HepG2 (cell line): ENCODE data around the gene ADAMTS18. TPM values are rescaled to one million over a fixed set of nuclear protein-coding genes. Genes with fewer than 3 reads are reported as not detected.

ENCODE experiments used
- ATAC-seq: fragments of 200-7000 bp; cut with Tn5 transposase; 3 replicates; pipeline ENCODE4 v1.9.1; 2020; ENCODE audit warnings: mild to moderate bottlenecking, moderate library complexity
- BruUV-seq: library from RNA; stranded (reverse); fragments of 400-500 nt; replicated peaks from 2 replicates; lab custom pipeline; 2021; lab: Mats Ljungman, UMichigan
- CTCF ChIA-PET: fragments of 300-600 bp; formaldehyde crosslinking; extraction: SDS; loops from one replicate; lab custom pipeline; 2021; ENCODE audit warnings: low total read pairs, inconsistent platforms, low intra/inter-chr PET ratio; lab: Yijun Ruan, JAX
- POLR2A ChIA-PET: fragments of 350-600 bp; sonication (Branson Sonifier 250); formaldehyde crosslinking; loops from one replicate; lab custom pipeline; 2020; ENCODE audit warnings: antibody characterized with exemption, inconsistent platforms; lab: Yijun Ruan, JAX
- DNase-seq: peaks from one replicate; pipeline ENCODE4 v3.0.0-alpha.2; 2015; ENCODE audit warnings: low spot score
- FAIRE-seq: peaks from 3 replicates; lab custom pipeline; 2011; peaks lifted over from hg19 to GRCh38; lab: Jason Lieb, UNC
- H2AFZ ChIP-seq: one replicate; pipeline ENCODE4 v1.6.1; 2011; ENCODE audit warnings: low read length, inconsistent platforms
- H3K27ac ChIP-seq: fragments of 300-600 bp; 3 replicates; pipeline ENCODE4 v1.8.0; 2011; ENCODE audit warnings: mixed run types, mild to moderate bottlenecking, mixed read lengths, low read length, inconsistent platforms; ENCODE audit not compliant: insufficient read depth; ENCODE audit errors: extremely low read length
- H3K27me3 ChIP-seq, 2 experiments: fragments of 200-600 bp in 1 of 2; 2 replicates in 1 of 2; 3 replicates in 1 of 2; pipeline versions ENCODE4 v1.6.0 to v1.8.0; 2011; ENCODE audit warnings: low read length in 2 of 2, mild to moderate bottlenecking in 2 of 2, moderate library complexity in 2 of 2, inconsistent platforms in 1 of 2; ENCODE audit not compliant: insufficient read depth in 2 of 2, control insufficient read depth in 1 of 2
- H3K36me3 ChIP-seq, 2 experiments: fragments of 200-600 bp in 1 of 2; replicated peaks in 1 of 2; 2 replicates in 1 of 2; 3 replicates in 1 of 2; pipeline versions ENCODE4 v1.5.1 to v1.8.0; 2011; ENCODE audit warnings: low read length in 2 of 2, inconsistent platforms in 1 of 2; ENCODE audit not compliant: insufficient read depth in 2 of 2, control insufficient read depth in 1 of 2
- H3K4me1 ChIP-seq: 2 replicates; pipeline ENCODE4 v1.5.1; 2012; ENCODE audit warnings: low read length, inconsistent platforms; ENCODE audit not compliant: insufficient read depth
- H3K4me2 ChIP-seq: 2 replicates; pipeline ENCODE4 v1.6.0; 2011; ENCODE audit warnings: low read depth, low read length, inconsistent platforms
- H3K4me3 ChIP-seq, 3 experiments: fragments of 200-600 bp in 1 of 3; sonication (generic), shearing (Covaris generic) in 1 of 3; replicated peaks in 1 of 3; 2 replicates each; pipeline ENCODE4 v1.5.1; 2011 to 2016; ENCODE audit warnings: low read length in 3 of 3, inconsistent platforms in 2 of 3, low read depth in 2 of 3, mild to moderate bottlenecking in 2 of 3, control low read depth in 1 of 3, mixed read lengths in 1 of 3; ENCODE audit not compliant: insufficient read depth in 1 of 3
- H3K79me2 ChIP-seq: one replicate; pipeline ENCODE4 v1.6.1; 2011; ENCODE audit warnings: low read length, inconsistent platforms; ENCODE audit not compliant: insufficient read depth
- H3K9ac ChIP-seq: 2 replicates; pipeline ENCODE4 v1.6.0; 2011; ENCODE audit warnings: mild to moderate bottlenecking, low read depth, low read length, inconsistent platforms; ENCODE audit not compliant: insufficient read depth
- H3K9me3 ChIP-seq: 2 replicates; pipeline ENCODE4 v1.5.1; 2012; ENCODE audit warnings: mild to moderate bottlenecking, low read length
- H4K20me1 ChIP-seq: 2 replicates; pipeline ENCODE4 v1.6.0; 2011; ENCODE audit warnings: inconsistent platforms, mild to moderate bottlenecking, low read length, moderate library complexity; ENCODE audit not compliant: insufficient read depth
- CHD4 ChIP-seq: fragments of 200-600 bp; sonication (generic); IDR thresholded peaks from 2 replicates; pipeline ENCODE4 v1.7.0; 2017; ENCODE audit warnings: mild to moderate bottlenecking, low read length, borderline replicate concordance
- HNRNPK ChIP-seq: fragments of 200-400 bp; formaldehyde crosslinking; IDR thresholded peaks from 2 replicates; pipeline ENCODE4 v1.6.1; 2018; ENCODE audit warnings: low read length, low read depth, moderate library complexity, mild to moderate bottlenecking; ENCODE audit not compliant: poor library complexity, severe bottlenecking
- MTF2 ChIP-seq: sonication (generic); formaldehyde crosslinking; IDR thresholded peaks from 2 replicates; pipeline ENCODE4 v1.5.0; 2020; ENCODE audit warnings: missing genetic modification reagents, borderline replicate concordance
- SETDB1 ChIP-seq: sonication (generic); formaldehyde crosslinking; IDR thresholded peaks from 2 replicates; pipeline ENCODE4 v1.5.1; 2020; ENCODE audit warnings: missing genetic modification reagents, mild to moderate bottlenecking, borderline replicate concordance
- TARDBP ChIP-seq: sonication (generic); formaldehyde crosslinking; IDR thresholded peaks from 2 replicates; pipeline ENCODE4 v1.8.0; 2022; ENCODE audit warnings: mild to moderate bottlenecking, missing genetic modification reagents
- TBL1XR1 ChIP-seq: fragments of 150-350 bp; IDR thresholded peaks from 2 replicates; pipeline ENCODE4 v1.6.1; 2014; ENCODE audit warnings: borderline replicate concordance, low read length; ENCODE audit not compliant: partially characterized antibody
- ZBTB8A ChIP-seq: sonication (generic); formaldehyde crosslinking; IDR thresholded peaks from 2 replicates; pipeline ENCODE4 v1.4.0; 2020; ENCODE audit warnings: mild to moderate bottlenecking, low read depth, missing genetic modification reagents, borderline replicate concordance
- ZNF101 ChIP-seq: sonication (generic); formaldehyde crosslinking; IDR thresholded peaks from 2 replicates; pipeline ENCODE4 v1.4.0; 2020; ENCODE audit warnings: mild to moderate bottlenecking, low read depth, missing genetic modification reagents, borderline replicate concordance
- ZNF343 ChIP-seq: sonication (generic); formaldehyde crosslinking; IDR thresholded peaks from 2 replicates; pipeline ENCODE4 v1.4.0; 2020; ENCODE audit warnings: mild to moderate bottlenecking, missing genetic modification reagents
- WGBS: methylation state at CpG from one replicate; pipeline ENCODE4 v1.1.6; 2017; ENCODE audit warnings: low lambda C conversion rate; 5-methylcytosine and 5-hydroxymethylcytosine counted together
- in situ Hi-C: cut with HindIII; loops from 2 replicates; pipeline ENCODE4 v1.10.0; 2017; ENCODE audit warnings: low pct_unique_long_range_greater_than_20kb; ENCODE audit not compliant: extremely low pct_ligation_motif_present
- intact Hi-C: fragments of 100-400 bp; cut with micrococcal nuclease; formaldehyde crosslinking; loops from one replicate; pipeline ENCODE4 v1.10.0; 2022; ENCODE audit not compliant: unreplicated experiment
- polyA plus RNA-seq, 8 experiments: library from polyadenylated mRNA; depleted of rRNA in 3 of 8; stranded (reverse) in 7 of 8; unstranded in 1 of 8; fragments of >200 nt; fragmentation: Illumina TruSeq in 4 of 8; extraction: Trizol in 4 of 8; gene quantifications; 2 replicates each; pipeline versions ENCODE4 v1.2.1 to v1.2.3, GENCODE V29; 2011 to 2016; ENCODE audit warnings: low read depth in 4 of 8, missing spikeins in 1 of 8, mixed read lengths in 1 of 8; ENCODE audit not compliant: insufficient read depth in 1 of 8
- total RNA-seq, 5 experiments: library from RNA; depleted of rRNA; stranded (reverse); fragments of >200 nt; fragmentation: Illumina TruSeq; extraction: Trizol; gene quantifications; 2 replicates each; pipeline ENCODE4 v1.2.3, GENCODE V29; 2016; ENCODE audit warnings: low read depth in 1 of 5
- TF ChIP-seq, protein P1 (sequence below): sonication (generic); formaldehyde crosslinking; conservative IDR thresholded peaks from 2 replicates; pipeline ENCODE4 v1.4.0; 2020; ENCODE audit warnings: missing genetic modification reagents

Gene ADAMTS18
- total and polyA plus RNA-seq, 2 of the 13 experiments (the other 11 are each of a cell fraction or from before 2014, with no cell fraction given) = 0.01 TPM; not detected in 1

GRCh38 chr16:77480681-77481315 is 46.0 kb upstream of the ADAMTS18 start:
- in situ Hi-C loops = no loop called here
- Histone ChIP-seq H4K20me1 (no peaks in the 10 kb centered on the region), H3K79me2 (no peaks in the 10 kb centered on the region), H3K4me3 (no peak overlapping the region), H3K4me2 (no peak overlapping the region), H3K27ac (no peak overlapping the region), H3K9ac (no peak overlapping the region), H3K27me3 (no peaks in the 10 kb centered on the region), H3K9me3 (no peaks in the 10 kb centered on the region), H3K4me1 (no peaks in the 10 kb centered on the region), H2AFZ (no peak overlapping the region), H3K36me3 (no peaks in the 10 kb centered on the region)
- no peak for DNase-seq
- WGBS = 4% methylated on average over 3 of the region's 3 CpGs
- CTCF ChIA-PET = no interaction called here
- TF ChIP-seq ZNF343 = no peak
- no peak for TF ChIP-seq TBL1XR1
- no peak for TF ChIP-seq CHD4
- TF ChIP-seq ZNF101 (CRISPR knock-in tag) = no peak
- no peak for TF ChIP-seq HNRNPK
- TF ChIP-seq SETDB1 (CRISPR knock-in tag) = no peak
- TF ChIP-seq TARDBP (CRISPR knock-in tag) = no peak
- TF ChIP-seq, protein P1, sequence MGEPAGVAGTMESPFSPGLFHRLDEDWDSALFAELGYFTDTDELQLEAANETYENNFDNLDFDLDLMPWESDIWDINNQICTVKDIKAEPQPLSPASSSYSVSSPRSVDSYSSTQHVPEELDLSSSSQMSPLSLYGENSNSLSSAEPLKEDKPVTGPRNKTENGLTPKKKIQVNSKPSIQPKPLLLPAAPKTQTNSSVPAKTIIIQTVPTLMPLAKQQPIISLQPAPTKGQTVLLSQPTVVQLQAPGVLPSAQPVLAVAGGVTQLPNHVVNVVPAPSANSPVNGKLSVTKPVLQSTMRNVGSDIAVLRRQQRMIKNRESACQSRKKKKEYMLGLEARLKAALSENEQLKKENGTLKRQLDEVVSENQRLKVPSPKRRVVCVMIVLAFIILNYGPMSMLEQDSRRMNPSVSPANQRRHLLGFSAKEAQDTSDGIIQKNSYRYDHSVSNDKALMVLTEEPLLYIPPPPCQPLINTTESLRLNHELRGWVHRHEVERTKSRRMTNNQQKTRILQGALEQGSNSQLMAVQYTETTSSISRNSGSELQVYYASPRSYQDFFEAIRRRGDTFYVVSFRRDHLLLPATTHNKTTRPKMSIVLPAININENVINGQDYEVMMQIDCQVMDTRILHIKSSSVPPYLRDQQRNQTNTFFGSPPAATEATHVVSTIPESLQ (CRISPR knock-in tag) = no peak
- TF ChIP-seq ZBTB8A = no peak
- TF ChIP-seq MTF2 (CRISPR knock-in tag) = no peak
- BruUV-seq = no TSS peak
- no peak for ATAC-seq
- FAIRE-seq = no peak
- POLR2A ChIA-PET = no interaction called here
- intact Hi-C loops = no loop called here
